ENCODE results near the gene FOCAD. TPM values are rescaled to one million over a fixed set of nuclear protein-coding genes. Genes with fewer than 3 reads are reported as not detected.

Gene FOCAD
- total RNA-seq, 1 experiment from 2014 or later: 17.1 TPM

DNA sequence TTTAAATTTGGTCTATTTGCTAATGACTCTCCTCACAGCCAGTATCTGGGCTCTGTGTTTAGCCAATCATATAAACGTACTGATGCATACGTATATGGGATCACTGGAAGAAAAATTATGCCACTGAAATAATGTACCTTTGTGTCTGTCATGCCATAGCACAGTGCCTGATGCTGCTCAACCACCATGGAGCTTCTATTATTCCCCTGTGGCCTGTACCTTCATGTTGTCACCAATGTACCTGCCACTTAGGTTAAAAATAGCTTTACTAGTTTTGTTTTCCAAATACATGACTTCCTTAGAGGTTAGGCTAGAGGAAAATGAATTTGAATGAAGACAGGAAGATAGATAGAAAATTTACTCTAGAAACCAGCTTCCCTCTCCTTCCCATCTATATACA is 312.8 kb downstream of the FOCAD start:
- no peak overlapping the region for H3K4me2 ChIP-seq
- H3K27ac ChIP-seq: no peak overlapping the region
- H3K9me3 ChIP-seq (ENCODE audit: insufficient read depth, low read depth): no peaks in the 10 kb centered on the region
- H3K4me3 ChIP-seq: no peak overlapping the region
- no peaks in the 10 kb centered on the region for H4K20me1 ChIP-seq (ENCODE audit: insufficient read depth)
- H3K4me1 ChIP-seq (replicated peaks; ENCODE audit: insufficient read depth): no peaks in the 10 kb centered on the region
- H3K9me2 ChIP-seq (ENCODE audit: insufficient read depth): no peaks in the 10 kb centered on the region
- TF ChIP-seq EZH2 (IDR thresholded peaks at IDR 0.05; ENCODE audit: low read depth): no peak
- TF ChIP-seq, protein P1, sequence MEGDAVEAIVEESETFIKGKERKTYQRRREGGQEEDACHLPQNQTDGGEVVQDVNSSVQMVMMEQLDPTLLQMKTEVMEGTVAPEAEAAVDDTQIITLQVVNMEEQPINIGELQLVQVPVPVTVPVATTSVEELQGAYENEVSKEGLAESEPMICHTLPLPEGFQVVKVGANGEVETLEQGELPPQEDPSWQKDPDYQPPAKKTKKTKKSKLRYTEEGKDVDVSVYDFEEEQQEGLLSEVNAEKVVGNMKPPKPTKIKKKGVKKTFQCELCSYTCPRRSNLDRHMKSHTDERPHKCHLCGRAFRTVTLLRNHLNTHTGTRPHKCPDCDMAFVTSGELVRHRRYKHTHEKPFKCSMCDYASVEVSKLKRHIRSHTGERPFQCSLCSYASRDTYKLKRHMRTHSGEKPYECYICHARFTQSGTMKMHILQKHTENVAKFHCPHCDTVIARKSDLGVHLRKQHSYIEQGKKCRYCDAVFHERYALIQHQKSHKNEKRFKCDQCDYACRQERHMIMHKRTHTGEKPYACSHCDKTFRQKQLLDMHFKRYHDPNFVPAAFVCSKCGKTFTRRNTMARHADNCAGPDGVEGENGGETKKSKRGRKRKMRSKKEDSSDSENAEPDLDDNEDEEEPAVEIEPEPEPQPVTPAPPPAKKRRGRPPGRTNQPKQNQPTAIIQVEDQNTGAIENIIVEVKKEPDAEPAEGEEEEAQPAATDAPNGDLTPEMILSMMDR (conservative IDR thresholded peaks at IDR 0.05): no peak
- ChIA-PET CTCF (no interaction called here), POLR2A (ENCODE audit: unreplicated experiment) (no interaction called here)
- intact Hi-C loops (cut with micrococcal nuclease; ENCODE audit: unreplicated experiment): no loop called here
- no peaks in the 10 kb centered on the region for H3F3A ChIP-seq (ENCODE audit: insufficient read depth, low read depth)
- no TSS peak for BruUV-seq (replicated peaks)
- no peaks in the 10 kb centered on the region for H3K36me3 ChIP-seq (ENCODE audit: low read depth)
- no peaks in the 10 kb centered on the region for H3K27me3 ChIP-seq (ENCODE audit: insufficient read depth, low read depth)
- no peaks in the 10 kb centered on the region for H3K79me2 ChIP-seq (ENCODE audit: low read depth)
- H2AFZ ChIP-seq: no peak overlapping the region
- no peak for DNase-seq

DNA sequence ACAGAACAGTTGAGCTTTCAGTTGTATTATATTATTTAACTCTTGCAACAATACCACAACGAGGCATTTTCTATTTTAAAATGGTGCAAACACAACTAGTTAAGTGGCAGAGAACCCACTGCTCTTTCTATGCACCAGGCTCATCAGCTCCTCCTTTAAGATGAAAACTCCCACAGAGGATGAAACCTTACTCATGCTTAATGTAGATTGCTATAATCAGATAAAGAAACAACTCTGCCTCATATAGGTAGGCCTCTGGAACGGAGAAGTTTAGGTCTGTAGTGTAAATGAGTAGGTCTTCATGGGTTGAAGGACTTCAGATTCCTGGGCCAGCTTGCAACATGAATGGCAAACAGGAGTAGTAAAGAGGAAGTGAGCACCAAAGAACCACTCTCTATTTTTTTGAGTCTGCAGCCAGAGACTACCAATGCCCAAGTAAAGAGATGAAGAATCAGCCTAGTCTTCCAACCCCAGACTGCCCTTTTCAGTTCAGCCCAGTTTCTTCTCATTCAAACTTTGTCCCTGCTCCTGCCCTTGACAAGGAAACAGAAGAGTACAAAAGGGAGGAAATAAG is 313.5 kb downstream of the FOCAD start:
- Histone ChIP-seq H3K79me2 (ENCODE audit: low read depth) (no peaks in the 10 kb centered on the region), H3K36me3 (ENCODE audit: low read depth) (no peaks in the 10 kb centered on the region), H3K4me3 (no peak overlapping the region), H3K27ac (no peak overlapping the region), H3K27me3 (ENCODE audit: insufficient read depth, low read depth) (no peaks in the 10 kb centered on the region), H2AFZ (no peak overlapping the region), H4K20me1 (ENCODE audit: insufficient read depth) (no peaks in the 10 kb centered on the region), H3K9me3 (ENCODE audit: insufficient read depth, low read depth) (no peaks in the 10 kb centered on the region), H3K9me2 (ENCODE audit: insufficient read depth) (no peaks in the 10 kb centered on the region), H3F3A (ENCODE audit: insufficient read depth, low read depth) (no peaks in the 10 kb centered on the region), H3K4me1 (replicated peaks; ENCODE audit: insufficient read depth) (no peaks in the 10 kb centered on the region), H3K4me2 (no peak overlapping the region)
- POLR2A ChIA-PET (ENCODE audit: unreplicated experiment): no interaction called here
- intact Hi-C loops (cut with micrococcal nuclease; ENCODE audit: unreplicated experiment): no loop called here
- TF ChIP-seq, protein P1 (conservative IDR thresholded peaks at IDR 0.05): no peak
- no peak for TF ChIP-seq EZH2 (IDR thresholded peaks at IDR 0.05; ENCODE audit: low read depth)
- DNase-seq: no peak
- CTCF ChIA-PET: no interaction called here
- no TSS peak for BruUV-seq (replicated peaks)

DNA sequence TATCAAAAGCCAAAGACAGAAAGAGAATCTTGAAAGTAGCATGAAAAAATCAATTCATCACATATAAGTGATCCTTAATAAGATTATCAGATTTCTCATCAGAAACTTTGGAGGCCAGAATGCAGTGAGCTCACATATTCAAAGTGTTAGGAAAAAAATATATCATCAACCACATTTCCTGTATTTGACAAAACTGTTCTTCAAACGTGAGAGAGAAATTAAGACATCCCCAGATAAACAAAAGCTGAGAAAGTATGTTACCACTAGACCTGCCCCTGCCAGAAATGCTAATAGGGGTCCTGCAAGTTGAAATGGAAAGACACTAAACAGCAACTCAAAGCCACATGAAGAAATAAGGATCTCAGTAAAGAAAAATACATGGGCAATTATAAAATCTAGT is 317.5 kb downstream of the FOCAD start:
- H3K36me3 ChIP-seq (ENCODE audit: low read depth): no peaks in the 10 kb centered on the region
- no peaks in the 10 kb centered on the region for H4K20me1 ChIP-seq (ENCODE audit: insufficient read depth)
- no peaks in the 10 kb centered on the region for H3K9me2 ChIP-seq (ENCODE audit: insufficient read depth)
- ChIA-PET CTCF (no interaction called here), POLR2A (ENCODE audit: unreplicated experiment) (no interaction called here)
- intact Hi-C loops (cut with micrococcal nuclease; ENCODE audit: unreplicated experiment): no loop called here
- no peaks in the 10 kb centered on the region for H3F3A ChIP-seq (ENCODE audit: insufficient read depth, low read depth)
- TF ChIP-seq, protein P1 (conservative IDR thresholded peaks at IDR 0.05): no peak
- TF ChIP-seq EZH2 (IDR thresholded peaks at IDR 0.05; ENCODE audit: low read depth): no peak
- no peak overlapping the region for H2AFZ ChIP-seq
- H3K27ac ChIP-seq: no peak overlapping the region
- no peak for DNase-seq
- no peaks in the 10 kb centered on the region for H3K79me2 ChIP-seq (ENCODE audit: low read depth)
- no peaks in the 10 kb centered on the region for H3K9me3 ChIP-seq (ENCODE audit: insufficient read depth, low read depth)
- H3K4me1 ChIP-seq (replicated peaks; ENCODE audit: insufficient read depth): no peaks in the 10 kb centered on the region
- H3K4me2 ChIP-seq: no peak overlapping the region
- no peaks in the 10 kb centered on the region for H3K27me3 ChIP-seq (ENCODE audit: insufficient read depth, low read depth)
- H3K4me3 ChIP-seq: no peak overlapping the region
- BruUV-seq (replicated peaks): no TSS peak
